SU-DHL-6 (cell line): ENCODE data around the gene PPP2R5D.

Experiments used
- H2AFZ ChIP-seq: fragments of 200-600 bp; sonication (generic); 2 replicates; pipeline ENCODE4 v1.6.1; 2014; ENCODE audit warnings: low read depth, mild to moderate bottlenecking, moderate library complexity, mixed read lengths, antibody characterized with exemption, low read length; ENCODE audit not compliant: severe bottlenecking
- H3F3A ChIP-seq: fragments of 200-600 bp; shearing (Covaris generic); 2 replicates; pipeline ENCODE4 v1.6.0; 2016; ENCODE audit warnings: antibody characterized with exemption, mild to moderate bottlenecking; ENCODE audit not compliant: insufficient read depth
- H3K27ac ChIP-seq: fragments of 200-600 bp; sonication (generic); 2 replicates; pipeline ENCODE4 v1.5.1; 2016; ENCODE audit warnings: low read depth, mild to moderate bottlenecking, low read length, moderate library complexity, mixed read lengths
- H3K27me3 ChIP-seq: fragments of 200-600 bp; sonication (generic), shearing (Covaris generic); 2 replicates; pipeline ENCODE4 v1.6.0; 2014; ENCODE audit warnings: mild to moderate bottlenecking, low read length
- H3K36me3 ChIP-seq: fragments of 200-600 bp; sonication (generic); 2 replicates; pipeline ENCODE4 v1.6.1; 2014; ENCODE audit warnings: mild to moderate bottlenecking, low read length, mixed read lengths
- H3K4me2 ChIP-seq: fragments of 300-600, 200-600 bp; shearing (Covaris generic), sonication (generic); 2 replicates; pipeline ENCODE4 v1.6.0; 2014; ENCODE audit warnings: low read length, low read depth, mild to moderate bottlenecking; ENCODE audit not compliant: poor library complexity, severe bottlenecking
- H3K4me3 ChIP-seq: fragments of 200-600 bp; sonication (generic); 2 replicates; pipeline ENCODE4 v1.5.1; 2014; ENCODE audit warnings: antibody characterized with exemption, low read length, mild to moderate bottlenecking, mixed read lengths; ENCODE audit not compliant: insufficient read depth, poor library complexity, severe bottlenecking
- H3K79me2 ChIP-seq: fragments of 200-600 bp; sonication (generic); 2 replicates; pipeline ENCODE4 v1.6.1; 2014; ENCODE audit warnings: mild to moderate bottlenecking, low read length, moderate library complexity; ENCODE audit not compliant: insufficient read depth
- H3K9ac ChIP-seq: fragments of 200-600 bp; sonication (generic); 2 replicates; pipeline ENCODE4 v1.7.0; 2014; ENCODE audit warnings: mild to moderate bottlenecking, low read length
- H3K9me2 ChIP-seq: fragments of 200-600 bp; sonication (generic); replicated peaks from 2 replicates; pipeline ENCODE4 v1.6.1; 2014; ENCODE audit warnings: low read length; ENCODE audit not compliant: insufficient read depth
- H3K9me3 ChIP-seq: fragments of 200-600 bp; sonication (generic); 2 replicates; pipeline ENCODE4 v1.6.1; 2014; ENCODE audit warnings: low read length, mixed read lengths; ENCODE audit not compliant: insufficient read depth
- H4K20me1 ChIP-seq: fragments of 200-600 bp; sonication (generic); 2 replicates; pipeline ENCODE4 v1.6.1; 2014; ENCODE audit warnings: low read depth, mild to moderate bottlenecking, antibody characterized with exemption, low read length, moderate library complexity, mixed read lengths
- EZH2phosphoT487 ChIP-seq: fragments of 200-600 bp; sonication (generic), shearing (Covaris generic); conservative IDR thresholded peaks from 2 replicates; pipeline ENCODE4 v1.6.1; 2018; ENCODE audit warnings: mild to moderate bottlenecking, antibody characterized with exemption, low read length, moderate library complexity, mixed read lengths
- TF ChIP-seq, protein P1 (sequence below): fragments of 200-600 bp; sonication (generic); IDR thresholded peaks from one replicate; pipeline ENCODE4 v1.5.1; 2017; ENCODE audit warnings: antibody characterized with exemption, mild to moderate bottlenecking, low read length, moderate library complexity; ENCODE audit not compliant: insufficient read depth, poor library complexity, severe bottlenecking

PPP2R5D gene

DNA sequence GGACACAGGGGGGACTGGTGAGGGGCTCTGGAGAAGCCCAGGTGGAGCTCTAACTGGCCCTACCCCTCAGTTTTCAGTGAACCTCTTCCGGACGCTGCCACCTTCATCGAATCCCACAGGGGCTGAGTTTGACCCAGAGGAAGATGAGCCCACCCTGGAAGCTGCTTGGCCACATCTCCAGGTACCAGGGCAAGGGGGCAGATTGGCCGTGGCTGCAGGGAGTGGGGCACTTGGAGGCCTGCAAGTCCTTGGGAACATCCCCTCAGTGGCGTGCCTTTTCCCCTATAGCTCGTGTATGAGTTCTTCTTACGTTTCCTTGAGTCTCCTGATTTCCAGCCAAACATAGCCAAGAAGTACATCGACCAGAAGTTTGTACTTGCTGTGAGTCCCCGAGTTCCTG lies 22.8 kb downstream of the PPP2R5D start:
- no peaks in the 10 kb centered on the region for H3K36me3 ChIP-seq

DNA sequence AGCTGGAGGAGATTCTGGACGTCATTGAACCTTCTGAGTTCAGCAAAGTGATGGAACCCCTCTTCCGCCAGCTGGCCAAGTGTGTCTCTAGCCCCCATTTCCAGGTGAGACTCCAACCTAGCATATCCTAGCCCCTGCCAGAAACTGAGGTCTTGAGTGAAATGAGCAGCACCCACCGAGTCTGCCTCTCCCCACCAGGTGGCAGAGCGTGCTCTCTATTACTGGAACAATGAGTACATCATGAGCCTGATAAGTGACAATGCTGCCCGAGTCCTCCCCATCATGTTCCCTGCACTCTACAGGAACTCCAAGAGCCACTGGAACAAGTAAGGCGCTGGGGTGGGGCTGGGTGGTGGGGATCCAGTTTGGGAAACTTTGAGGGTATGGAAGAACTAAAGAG lies 24.8 kb downstream of the PPP2R5D start:
- Histone ChIP-seq H4K20me1 (no peaks in the 10 kb centered on the region), H3K27ac (no peak overlapping the region), H2AFZ (no peak overlapping the region), H3K36me3 (no peaks in the 10 kb centered on the region), H3K4me3 (no peak overlapping the region), H3K79me2 (peaks cover 16% of the 10 kb centered on the region), H3K27me3 (no peaks in the 10 kb centered on the region), H3K4me2 (no peak overlapping the region), H3K9me2 (no peaks in the 10 kb centered on the region), H3K9me3 (no peaks in the 10 kb centered on the region), H3F3A (no peaks in the 10 kb centered on the region), H3K9ac (no peak overlapping the region)
- no peak for TF ChIP-seq EZH2phosphoT487
- TF ChIP-seq, protein P1, sequence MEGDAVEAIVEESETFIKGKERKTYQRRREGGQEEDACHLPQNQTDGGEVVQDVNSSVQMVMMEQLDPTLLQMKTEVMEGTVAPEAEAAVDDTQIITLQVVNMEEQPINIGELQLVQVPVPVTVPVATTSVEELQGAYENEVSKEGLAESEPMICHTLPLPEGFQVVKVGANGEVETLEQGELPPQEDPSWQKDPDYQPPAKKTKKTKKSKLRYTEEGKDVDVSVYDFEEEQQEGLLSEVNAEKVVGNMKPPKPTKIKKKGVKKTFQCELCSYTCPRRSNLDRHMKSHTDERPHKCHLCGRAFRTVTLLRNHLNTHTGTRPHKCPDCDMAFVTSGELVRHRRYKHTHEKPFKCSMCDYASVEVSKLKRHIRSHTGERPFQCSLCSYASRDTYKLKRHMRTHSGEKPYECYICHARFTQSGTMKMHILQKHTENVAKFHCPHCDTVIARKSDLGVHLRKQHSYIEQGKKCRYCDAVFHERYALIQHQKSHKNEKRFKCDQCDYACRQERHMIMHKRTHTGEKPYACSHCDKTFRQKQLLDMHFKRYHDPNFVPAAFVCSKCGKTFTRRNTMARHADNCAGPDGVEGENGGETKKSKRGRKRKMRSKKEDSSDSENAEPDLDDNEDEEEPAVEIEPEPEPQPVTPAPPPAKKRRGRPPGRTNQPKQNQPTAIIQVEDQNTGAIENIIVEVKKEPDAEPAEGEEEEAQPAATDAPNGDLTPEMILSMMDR, result peak; percentile 86

More for the DNA sequence above, 22.8 kb downstream of the PPP2R5D start:
- TF ChIP-seq EZH2phosphoT487, result no peak
- TF ChIP-seq, protein P1, result no peak
- Histone ChIP-seq H3K27ac (no peak overlapping the region), H3F3A (peaks cover 3% of the 10 kb centered on the region; the same call in 1 of the 2 replicates), H3K9me2 (no peaks in the 10 kb centered on the region), H3K27me3 (no peaks in the 10 kb centered on the region), H3K9ac (no peak overlapping the region), H3K9me3 (no peaks in the 10 kb centered on the region), H3K4me3 (no peak overlapping the region), H3K79me2 (peaks cover 2% of the 10 kb centered on the region; the same call in 1 of the 2 replicates), H3K4me2 (no peak overlapping the region), H2AFZ (no peak overlapping the region), H4K20me1 (no peaks in the 10 kb centered on the region)

DNA sequence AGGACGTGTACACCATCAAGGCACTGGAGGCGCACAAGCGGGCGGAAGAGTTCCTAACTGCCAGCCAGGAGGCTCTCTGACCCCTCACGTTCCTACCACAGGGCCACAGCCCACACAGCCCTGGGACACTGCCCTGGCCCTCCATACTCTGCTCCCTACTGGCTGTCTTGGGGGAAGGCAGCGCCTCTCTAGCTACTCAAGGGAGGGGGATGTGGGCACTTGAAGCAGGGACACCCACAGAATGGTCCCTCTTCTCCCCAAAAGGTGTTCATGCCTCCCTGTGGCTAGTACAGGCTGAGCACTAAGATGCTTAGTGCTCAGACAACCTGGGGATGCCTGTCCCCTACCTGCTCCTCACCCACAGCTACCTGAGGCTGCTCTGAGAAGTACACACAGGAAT lies 26.8 kb downstream of the PPP2R5D start:
- Histone ChIP-seq H3F3A (no peaks in the 10 kb centered on the region), H3K4me3 (no peak overlapping the region), H3K9ac (no peak overlapping the region), H3K9me2 (no peaks in the 10 kb centered on the region), H3K27me3 (no peaks in the 10 kb centered on the region), H3K9me3 (no peaks in the 10 kb centered on the region), H3K79me2 (peaks cover 36% of the 10 kb centered on the region), H4K20me1 (no peaks in the 10 kb centered on the region), H2AFZ (no peak overlapping the region), H3K27ac (no peak overlapping the region), H3K36me3 (no peaks in the 10 kb centered on the region), H3K4me2 (no peak overlapping the region)
- no peak for TF ChIP-seq EZH2phosphoT487
- TF ChIP-seq, protein P1, result no peak

DNA sequence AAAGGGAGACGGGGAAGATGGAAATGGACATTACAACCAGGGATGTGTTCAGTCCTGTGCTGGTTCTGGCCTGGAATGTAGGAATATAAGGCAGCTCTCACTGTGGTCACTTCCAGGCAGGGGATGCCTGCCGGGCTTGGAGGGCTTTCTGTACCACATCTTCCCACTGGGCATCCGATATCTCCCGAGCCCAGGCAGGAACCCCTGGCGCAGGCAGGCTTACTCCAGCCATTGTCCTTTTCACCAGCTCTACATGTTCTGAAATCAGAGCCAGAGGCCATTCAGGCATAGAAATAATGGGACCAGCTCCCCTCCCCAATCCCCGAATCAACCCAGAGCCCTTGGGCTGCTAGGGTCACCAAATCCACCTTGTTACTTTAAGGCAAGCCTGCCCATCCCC lies 28.0 kb downstream of the PPP2R5D start:
- Histone ChIP-seq H3K9ac (peak overlapping the region; percentile 85), H3F3A (no peaks in the 10 kb centered on the region), H3K4me3 (peak overlapping the region; percentile 89), H4K20me1 (no peaks in the 10 kb centered on the region), H3K36me3 (no peaks in the 10 kb centered on the region), H3K79me2 (peaks cover 44% of the 10 kb centered on the region), H3K27ac (0 out of 2 replicates have a peak overlapping the region, but pooled peaks have one; percentile 45), H2AFZ (no peak overlapping the region), H3K9me2 (no peaks in the 10 kb centered on the region), H3K27me3 (no peaks in the 10 kb centered on the region), H3K4me2 (peak overlapping the region; percentile 84), H3K9me3 (no peaks in the 10 kb centered on the region)
- TF ChIP-seq, protein P1, result no peak
- TF ChIP-seq EZH2phosphoT487, result no peak
